Trophoblast cell (in vitro differentiated cells and primary cell): Measurements from ENCODE around the gene GNLY.

Experiments
- DNase-seq, 2 donors: peaks; one replicate each; pipeline ENCODE4 v3.0.0-alpha.2; 2016
- H2AFZ ChIP-seq: 2 replicates; pipeline ENCODE4 v1.6.1; 2013; ENCODE audit warnings: low read length, moderate library complexity, mild to moderate bottlenecking; ENCODE audit not compliant: insufficient read depth, poor library complexity
- H2AK5ac ChIP-seq: 2 replicates; pipeline ENCODE4 v1.6.1; 2013; ENCODE audit warnings: mild to moderate bottlenecking, low read length
- H2BK120ac ChIP-seq: 2 replicates; pipeline ENCODE4 v1.6.1; 2013; ENCODE audit warnings: low read length, mild to moderate bottlenecking, moderate library complexity; ENCODE audit not compliant: insufficient read depth, poor library complexity
- H2BK12ac ChIP-seq: 2 replicates; pipeline ENCODE4 v1.6.1; 2013; ENCODE audit warnings: mild to moderate bottlenecking, low read length, moderate library complexity
- H2BK5ac ChIP-seq: 2 replicates; pipeline ENCODE4 v1.6.1; 2013; ENCODE audit warnings: low read length, low read depth, moderate library complexity, mild to moderate bottlenecking; ENCODE audit not compliant: poor library complexity
- H3K14ac ChIP-seq: 2 replicates; pipeline ENCODE4 v1.6.1; 2013; ENCODE audit warnings: mild to moderate bottlenecking, low read length
- H3K18ac ChIP-seq: 2 replicates; pipeline ENCODE4 v1.6.1; 2013; ENCODE audit warnings: mild to moderate bottlenecking, low read length
- H3K23ac ChIP-seq: 2 replicates; pipeline ENCODE4 v1.6.1; 2013; ENCODE audit warnings: low read length
- H3K27ac ChIP-seq: 2 replicates; pipeline ENCODE4 v1.5.1; 2013; ENCODE audit warnings: low read depth, mild to moderate bottlenecking, inconsistent platforms, low read length, moderate library complexity
- H3K27me3 ChIP-seq: 2 replicates; pipeline ENCODE4 v1.6.1; 2013; ENCODE audit warnings: inconsistent platforms, mild to moderate bottlenecking, low read length, moderate library complexity; ENCODE audit not compliant: insufficient read depth
- H3K36me3 ChIP-seq, 2 experiments: 1 replicate in 1 of 2; 2 replicates in 1 of 2; pipeline ENCODE4 v1.6.1; 2013; ENCODE audit warnings: low read length in 2 of 2, mild to moderate bottlenecking in 2 of 2, moderate library complexity in 1 of 2; ENCODE audit not compliant: insufficient read depth in 2 of 2, control insufficient read depth in 1 of 2
- H3K4ac ChIP-seq: 2 replicates; pipeline ENCODE4 v1.6.1; 2013; ENCODE audit warnings: low read depth, mild to moderate bottlenecking, low read length, moderate library complexity
- H3K4me1 ChIP-seq, 2 experiments: 1 replicate in 1 of 2; 2 replicates in 1 of 2; pipeline ENCODE4 v1.6.1; 2013; ENCODE audit warnings: low read length in 2 of 2, mild to moderate bottlenecking in 2 of 2, moderate library complexity in 1 of 2; ENCODE audit not compliant: insufficient read depth in 2 of 2, control insufficient read depth in 1 of 2
- H3K4me2 ChIP-seq: 2 replicates; pipeline ENCODE4 v1.6.1; 2013; ENCODE audit warnings: inconsistent platforms, mild to moderate bottlenecking, low read length, moderate library complexity
- H3K4me3 ChIP-seq: 2 replicates; pipeline ENCODE4 v1.5.1; 2013; ENCODE audit warnings: mild to moderate bottlenecking, low read depth, low read length, inconsistent platforms
- H3K79me1 ChIP-seq: one replicate; pipeline ENCODE4 v1.6.1; 2013; ENCODE audit warnings: low read length
- H3K79me2 ChIP-seq: 2 replicates; pipeline ENCODE4 v1.6.1; 2013; ENCODE audit warnings: low read length, mild to moderate bottlenecking; ENCODE audit not compliant: control insufficient read depth, insufficient read depth, poor library complexity
- H3K9ac ChIP-seq: 2 replicates; pipeline ENCODE4 v1.6.1; 2013; ENCODE audit warnings: mild to moderate bottlenecking, low read length
- H3K9me3 ChIP-seq: 2 replicates; pipeline ENCODE4 v1.6.1; 2013; ENCODE audit warnings: low read depth, mild to moderate bottlenecking, control low read depth, inconsistent platforms, low read length; ENCODE audit not compliant: insufficient read depth
- H4K12ac ChIP-seq: 2 replicates; pipeline ENCODE4 v1.6.1; 2013; ENCODE audit warnings: low read depth, mild to moderate bottlenecking, low read length, moderate library complexity
- H4K8ac ChIP-seq: 2 replicates; pipeline ENCODE4 v1.6.1; 2013; ENCODE audit warnings: low read depth, mild to moderate bottlenecking, low read length, moderate library complexity
- H4K91ac ChIP-seq: one replicate; pipeline ENCODE4 v1.6.1; 2013; ENCODE audit warnings: low read depth, mild to moderate bottlenecking, low read length, moderate library complexity
- WGBS: extraction: QIAGEN DNeasy Blood & Tissue Kit; methylation state at CpG from one replicate; pipeline ENCODE4 v1.1.7; 2013; ENCODE audit warnings: missing lambda C conversion rate; ENCODE audit not compliant: insufficient read length, insufficient coverage; ENCODE audit errors: extremely low coverage; 5-methylcytosine and 5-hydroxymethylcytosine counted together

The GNLY gene

GRCh38 chr2:85732467-85733120 lies 38.4 kb downstream of the GNLY start:
- H3K27me3 ChIP-seq = no peaks in the 10 kb centered on the region
- H3K18ac ChIP-seq = no peak overlapping the region
- no peak overlapping the region for H3K27ac ChIP-seq
- H3K4ac ChIP-seq = no peak overlapping the region
- H3K9me3 ChIP-seq = no peaks in the 10 kb centered on the region
- H4K12ac ChIP-seq = no peak overlapping the region
- no peak overlapping the region for H2BK12ac ChIP-seq
- no peak overlapping the region for H3K23ac ChIP-seq
- H2BK120ac ChIP-seq = no peak overlapping the region
- no peak overlapping the region for H2AFZ ChIP-seq
- H3K79me2 ChIP-seq = no peaks in the 10 kb centered on the region
- H3K36me3 ChIP-seq = no peaks in the 10 kb centered on the region
- no peaks in the 10 kb centered on the region for H3K4me1 ChIP-seq
- no peak overlapping the region for H3K4me3 ChIP-seq
- no peak overlapping the region for H3K4me2 ChIP-seq
- H2AK5ac ChIP-seq = no peak overlapping the region
- H3K79me1 ChIP-seq = no peaks in the 10 kb centered on the region
- no CpG with 5 or more reads among the region's 2 CpGs for WGBS
- DNase-seq = no peak
- no peak overlapping the region for H3K14ac ChIP-seq
- H4K91ac ChIP-seq = no peak overlapping the region
- no peak overlapping the region for H3K9ac ChIP-seq
- H2BK5ac ChIP-seq = no peak overlapping the region
- H4K8ac ChIP-seq = no peak overlapping the region

- Histone ChIP-seq H3K79me1 (no peaks in the 10 kb centered on the region), H4K12ac (no peak overlapping the region), H3K79me2 (no peaks in the 10 kb centered on the region), H2AK5ac (no peak overlapping the region), H3K4me2 (no peak overlapping the region), H3K4me3 (no peak overlapping the region), H3K9ac (no peak overlapping the region), H4K8ac (no peak overlapping the region), H2BK12ac (no peak overlapping the region), H3K23ac (no peak overlapping the region), H3K4me1 (no peaks in the 10 kb centered on the region), H3K27me3 (no peaks in the 10 kb centered on the region), H3K9me3 (no peaks in the 10 kb centered on the region), H2BK120ac (no peak overlapping the region), H4K91ac (no peak overlapping the region), H3K14ac (no peak overlapping the region), H3K4ac (no peak overlapping the region), H2BK5ac (no peak overlapping the region), H3K36me3 (no peaks in the 10 kb centered on the region), H3K18ac (no peak overlapping the region), H3K27ac (no peak overlapping the region), H2AFZ (no peak overlapping the region)
- DNase-seq = no peak
- WGBS = no CpG with 5 or more reads among the region's 18 CpGs
Measured at GRCh38 chr2:85733121-85733960, 39.2 kb downstream of the GNLY start.

- no peak overlapping the region for H3K14ac ChIP-seq
Measured at GRCh38 chr2:85734015-85734414, 39.9 kb downstream of the GNLY start.

DNA sequence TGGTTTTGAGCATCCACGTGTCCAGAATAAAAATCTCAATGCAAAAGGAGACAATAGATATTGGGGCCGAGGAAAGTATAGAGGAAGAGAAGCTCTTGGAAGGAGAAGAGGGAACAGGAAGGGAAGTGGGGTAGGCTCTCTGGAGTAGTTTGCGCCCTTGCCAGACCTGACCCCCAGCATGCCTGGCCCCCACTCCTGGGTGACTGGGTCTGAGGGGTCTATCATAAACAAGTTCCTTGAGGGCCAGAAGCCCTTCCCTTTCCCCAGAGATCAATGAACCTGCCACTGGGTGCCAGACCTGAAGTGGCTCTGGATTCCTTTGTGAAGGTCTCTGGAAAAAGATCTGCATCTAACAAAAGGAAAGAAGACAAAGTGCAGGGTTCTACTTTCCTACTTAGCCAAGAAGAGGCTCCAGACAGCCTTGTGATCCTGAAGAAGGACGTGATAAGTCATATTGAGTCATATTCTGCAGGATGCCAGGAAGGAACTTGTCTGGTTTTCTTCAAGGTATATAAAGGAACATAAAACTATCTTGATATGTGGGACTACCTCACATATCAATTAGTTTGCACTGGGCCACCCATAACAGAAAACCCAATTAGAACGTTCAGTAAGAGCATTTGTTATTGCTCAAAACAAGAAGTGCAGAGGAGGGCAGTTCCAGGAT lies 40.9 kb downstream of the GNLY start:
- Histone ChIP-seq H3K79me1 (no peaks in the 10 kb centered on the region), H3K23ac (no peak overlapping the region), H2BK5ac (no peak overlapping the region), H3K9ac (no peak overlapping the region), H3K27me3 (no peaks in the 10 kb centered on the region), H4K8ac (no peak overlapping the region), H3K4me3 (no peak overlapping the region), H3K27ac (no peak overlapping the region), H2AK5ac (no peak overlapping the region), H3K4me2 (no peak overlapping the region), H3K9me3 (no peaks in the 10 kb centered on the region), H3K79me2 (no peaks in the 10 kb centered on the region), H4K91ac (no peak overlapping the region), H3K4me1 (no peaks in the 10 kb centered on the region), H2BK12ac (no peak overlapping the region), H2AFZ (no peak overlapping the region), H3K4ac (no peak overlapping the region), H3K14ac (no peak overlapping the region), H2BK120ac (no peak overlapping the region), H3K18ac (no peak overlapping the region), H3K36me3 (no peaks in the 10 kb centered on the region), H4K12ac (no peak overlapping the region)
- no peak for DNase-seq
- no CpG with 5 or more reads among the region's 5 CpGs for WGBS

More at GRCh38 chr2:85734015-85734414, 39.9 kb downstream of the GNLY start:
- no peak overlapping the region for H4K8ac ChIP-seq
- no peak overlapping the region for H3K4ac ChIP-seq
- H2AFZ ChIP-seq = no peak overlapping the region
- H2BK12ac ChIP-seq = no peak overlapping the region
- no CpG with 5 or more reads among the region's 4 CpGs for WGBS
- no peak overlapping the region for H3K18ac ChIP-seq
- no peaks in the 10 kb centered on the region for H3K9me3 ChIP-seq
- no peaks in the 10 kb centered on the region for H3K79me1 ChIP-seq
- no peak overlapping the region for H3K27ac ChIP-seq
- H4K12ac ChIP-seq = no peak overlapping the region
- H3K27me3 ChIP-seq = no peaks in the 10 kb centered on the region
- H3K9ac ChIP-seq = no peak overlapping the region
- no peak overlapping the region for H3K4me3 ChIP-seq
- H3K79me2 ChIP-seq = no peaks in the 10 kb centered on the region
- no peaks in the 10 kb centered on the region for H3K4me1 ChIP-seq
- no peak for DNase-seq
- H2BK5ac ChIP-seq = no peak overlapping the region
- H3K4me2 ChIP-seq = no peak overlapping the region
- H4K91ac ChIP-seq = no peak overlapping the region
- H3K23ac ChIP-seq = no peak overlapping the region
- no peak overlapping the region for H2AK5ac ChIP-seq
- H3K36me3 ChIP-seq = no peaks in the 10 kb centered on the region
- no peak overlapping the region for H2BK120ac ChIP-seq
